22Rv1 (cell line): ENCODE results near the gene CACNB2.

Experiments used
- H3K27ac ChIP-seq: fragments of 450-650 bp; 2 replicates; pipeline ENCODE4 v1.5.1; 2017
- CTCF ChIP-seq: fragments of 450-650 bp; IDR thresholded peaks from 2 replicates; pipeline ENCODE4 v1.5.1; 2017; ENCODE audit warnings: mild to moderate bottlenecking
- ZFX ChIP-seq: fragments of 450-650 bp; IDR thresholded peaks from 2 replicates; pipeline ENCODE4 v1.6.1; 2017; ENCODE audit warnings: antibody characterized with exemption, borderline replicate concordance

The CACNB2 gene

GRCh38 chr10:18290651-18291313 lies 150.6 kb downstream of the CACNB2 start:
- no peak for TF ChIP-seq ZFX
- TF ChIP-seq CTCF = no peak
- H3K27ac ChIP-seq = no peak overlapping the region

- no peak overlapping the region for H3K27ac ChIP-seq
- TF ChIP-seq CTCF (no peak), ZFX (no peak)
Observed at GRCh38 chr10:18293536-18294510, 153.6 kb downstream of the CACNB2 start.

- H3K27ac ChIP-seq = no peak overlapping the region
- TF ChIP-seq CTCF = no peak
- TF ChIP-seq ZFX = no peak
Observed at GRCh38 chr10:18294633-18295032, 154.4 kb downstream of the CACNB2 start.

- no peak for TF ChIP-seq ZFX
- TF ChIP-seq CTCF = no peak
- H3K27ac ChIP-seq = no peak overlapping the region
Observed at GRCh38 chr10:18297659-18298058, 157.4 kb downstream of the CACNB2 start.

- TF ChIP-seq ZFX = no peak
- TF ChIP-seq CTCF = no peak
- H3K27ac ChIP-seq = no peak overlapping the region
Observed at GRCh38 chr10:18298256-18298655, 158.0 kb downstream of the CACNB2 start.

- H3K27ac ChIP-seq = no peak overlapping the region
- no peak for TF ChIP-seq CTCF
- TF ChIP-seq ZFX = no peak
Observed at GRCh38 chr10:18303851-18304801, 163.9 kb downstream of the CACNB2 start.
